Ovary (tissue), 3 donors: Measurements from ENCODE around the gene ACAP3.

Experiments
- CTCF ChIP-seq, 3 donors: fragments of 450-650 bp in 2 of 3; fragments of 200-600 bp in 1 of 3; IDR thresholded peaks; one replicate each; pipeline versions ENCODE4 v1.5.1 to v1.8.0; 2016 to 2022; ENCODE audit warnings: antibody characterized with exemption in 3 of 3, mild to moderate bottlenecking in 1 of 3
- EP300 ChIP-seq: sonication (generic); formaldehyde crosslinking; IDR thresholded peaks from one replicate; pipeline ENCODE4 v1.6.1; 2017; ENCODE audit warnings: antibody characterized with exemption
- POLR2A ChIP-seq: fragments of 450-650 bp; IDR thresholded peaks from one replicate; pipeline ENCODE4 v1.6.1; 2017; ENCODE audit warnings: antibody characterized with exemption, mild to moderate bottlenecking, moderate library complexity
- donor health status: DM: no; HTN: no; CAD: no.

- no peak for TF ChIP-seq CTCF (IDR thresholded peaks at IDR 0.05)
- no peak for TF ChIP-seq POLR2A
- no peak for TF ChIP-seq EP300
Observed at GRCh38 chr1:1318131-1318652, 10.5 kb upstream of the ACAP3 start.
